GM18511 (cell line): ENCODE data around the gene SP140L.
A peak's percentile ranks its signal among the peaks of the same experiment; 100 is the strongest.
"Not testable (repeated sequence)": the region's sequence is repeated elsewhere in the genome, so short reads cannot be mapped to it uniquely, and the experiment has no call there.

Experiments used
- ATAC-seq: cut with Tn5 transposase; IDR thresholded peaks from one replicate; pipeline ENCODE4 v1.9.1; 2021; ENCODE audit warnings: mild to moderate bottlenecking, moderate library complexity; ENCODE audit not compliant: unreplicated experiment

The SP140L gene

GRCh38 chr2:230323385-230324106 is 3.4 kb upstream of the SP140L start:
- ATAC-seq, result no peak

GRCh38 chr2:230324503-230324902 is 2.5 kb upstream of the SP140L start:
- no peak for ATAC-seq

- no peak for ATAC-seq
These were observed 1.4 kb upstream of the SP140L start for GRCh38 chr2:230325316-230326243.

- peak; percentile 72 for ATAC-seq
These were observed 593 bp downstream of the SP140L start for GRCh38 chr2:230327418-230328154.

GRCh38 chr2:230328155-230328458 is 1.1 kb downstream of the SP140L start:
- no peak for ATAC-seq

GRCh38 chr2:230329946-230330605 is 3.1 kb downstream of the SP140L start:
- no peak for ATAC-seq

- ATAC-seq, result no peak
These were observed 3.7 kb downstream of the SP140L start for GRCh38 chr2:230330725-230331124.

GRCh38 chr2:230335461-230335863 is 8.5 kb downstream of the SP140L start:
- ATAC-seq, result no peak

GRCh38 chr2:230335864-230336506 is 9.0 kb downstream of the SP140L start:
- no peak for ATAC-seq

GRCh38 chr2:230341936-230342528 is 15.0 kb downstream of the SP140L start:
- not testable (repeated sequence) for ATAC-seq

- ATAC-seq, result not testable (repeated sequence)
These were observed 16.1 kb downstream of the SP140L start for GRCh38 chr2:230343041-230343624.

GRCh38 chr2:230343747-230344146 is 16.8 kb downstream of the SP140L start:
- no peak for ATAC-seq

- ATAC-seq, result no peak
These were observed 19.5 kb downstream of the SP140L start for GRCh38 chr2:230346465-230346864.

GRCh38 chr2:230346921-230347533 is 20.0 kb downstream of the SP140L start:
- ATAC-seq, result no peak

- ATAC-seq, result peak; percentile 69
These were observed 20.8 kb downstream of the SP140L start for GRCh38 chr2:230347659-230348305.

GRCh38 chr2:230348787-230349186 is 21.8 kb downstream of the SP140L start:
- no peak for ATAC-seq

- no peak for ATAC-seq
These were observed 29.1 kb downstream of the SP140L start for GRCh38 chr2:230356084-230356483.

GRCh38 chr2:230358305-230358704 is 31.3 kb downstream of the SP140L start:
- no peak for ATAC-seq

- no peak for ATAC-seq
These were observed 33.0 kb downstream of the SP140L start for GRCh38 chr2:230360028-230360427.
